ENCODE measurements around the gene CDKN2D. TPM values are rescaled to one million over a fixed set of nuclear protein-coding genes. Genes with fewer than 3 reads are reported as not detected.

Gene CDKN2D
- total and polyA plus RNA-seq, 2 of the 13 experiments (the other 11 are each of a cell fraction or from before 2014, with no cell fraction given): 5.4 to 8.6 TPM

GRCh38 chr19:10543420-10544241 lies 25.1 kb downstream of the CDKN2D start, which contains the start of gene ATG4D (continued):
- 0 out of 2 replicates have a peak, but pooled peaks have one; percentile 3 for TF ChIP-seq CHD4 (IDR thresholded peaks at IDR 0.05; ENCODE audit: borderline replicate concordance, low read length)
- no peak for TF ChIP-seq ZNF543 (CRISPR knock-in tag; IDR thresholded peaks at IDR 0.05)
- TF ChIP-seq THAP11 (CRISPR knock-in tag; IDR thresholded peaks at IDR 0.05): 0 out of 2 replicates have a peak, but pooled peaks have one; percentile 14
- no peak for TF ChIP-seq ZNF224 (CRISPR knock-in tag; IDR thresholded peaks at IDR 0.05)
- TF ChIP-seq LCORL (IDR thresholded peaks at IDR 0.05): no peak
- peak; percentile 45; the same call in 1 of the 2 replicates for TF ChIP-seq LCORL (CRISPR knock-in tag; IDR thresholded peaks at IDR 0.05)
- TF ChIP-seq SUZ12 (IDR thresholded peaks at IDR 0.05; ENCODE audit: low read depth, low read length): no peak
- TF ChIP-seq ZIK1 (CRISPR knock-in tag; IDR thresholded peaks at IDR 0.05; ENCODE audit: borderline replicate concordance, low read depth): no peak
- peak; percentile 31 for TF ChIP-seq RBM39 (IDR thresholded peaks at IDR 0.05; ENCODE audit: low read depth, low read length, poor library complexity, severe bottlenecking)
- TF ChIP-seq NFIC (IDR thresholded peaks at IDR 0.05; ENCODE audit: low read length): no peak
- TF ChIP-seq SRSF4 (IDR thresholded peaks at IDR 0.05; ENCODE audit: low read depth, low read length, poor library complexity, severe bottlenecking): no peak
- no peak for TF ChIP-seq SATB2 (CRISPR knock-in tag; IDR thresholded peaks at IDR 0.05)
- TF ChIP-seq ZMAT3 (CRISPR knock-in tag; conservative IDR thresholded peaks at IDR 0.05): 0 out of 2 replicates have a peak, but pooled peaks have one; percentile 23
- TF ChIP-seq PTBP1 (IDR thresholded peaks at IDR 0.05; ENCODE audit: low read depth, low read length, poor library complexity, severe bottlenecking): no peak
- no peak for TF ChIP-seq TRIM24 (CRISPR knock-in tag; IDR thresholded peaks at IDR 0.05)
- 0 out of 2 replicates have a peak, but pooled peaks have one; percentile 21 for TF ChIP-seq REPIN1 (CRISPR knock-in tag; IDR thresholded peaks at IDR 0.05; ENCODE audit: borderline replicate concordance, low read depth)
- peak; percentile 74 for TF ChIP-seq POLR2G (IDR thresholded peaks at IDR 0.05; ENCODE audit: low read depth, low read length)
- no peak for TF ChIP-seq U2AF1 (optimal IDR thresholded peaks at IDR 0.05; ENCODE audit: low read depth, low read length)
- TF ChIP-seq ZMAT5 (CRISPR knock-in tag; IDR thresholded peaks at IDR 0.05; ENCODE audit: borderline replicate concordance, low read depth): no peak
- TF ChIP-seq ZFY (CRISPR knock-in tag; IDR thresholded peaks at IDR 0.05): peak; percentile 86
- no peak for TF ChIP-seq MTF2 (CRISPR knock-in tag; IDR thresholded peaks at IDR 0.05; ENCODE audit: borderline replicate concordance)
- no peak for TF ChIP-seq ZNF616 (CRISPR knock-in tag; IDR thresholded peaks at IDR 0.05; ENCODE audit: low read depth)
- TF ChIP-seq ARID3A (IDR thresholded peaks at IDR 0.05; ENCODE audit: low read depth, low read length): no peak
- no peak; the same call in 1 of the 2 replicates for TF ChIP-seq ATF7-NPFF (CRISPR knock-in tag; IDR thresholded peaks at IDR 0.05; ENCODE audit: low read depth)
- TF ChIP-seq NR2F1 (CRISPR knock-in tag; IDR thresholded peaks at IDR 0.05): no peak
- TF ChIP-seq POLR2AphosphoS2 (IDR thresholded peaks at IDR 0.05; ENCODE audit: low read depth, low read length): no peak
- 0 out of 2 replicates have a peak, but pooled peaks have one; percentile 34 for TF ChIP-seq ZNF430 (CRISPR knock-in tag; IDR thresholded peaks at IDR 0.05)
- TF ChIP-seq HNRNPL (IDR thresholded peaks at IDR 0.05; ENCODE audit: low read depth, low read length): no peak
- no peak for TF ChIP-seq ZNF205 (CRISPR knock-in tag; IDR thresholded peaks at IDR 0.05)
- TF ChIP-seq MAFF (IDR thresholded peaks at IDR 0.05; ENCODE audit: low read depth, low read length): no peak
- TF ChIP-seq ZNF564 (CRISPR knock-in tag; IDR thresholded peaks at IDR 0.05): no peak; the same call in 1 of the 2 replicates

All from HepG2 (cell line).